Transverse colon (tissue), 4 donors: ENCODE results near the gene KRTAP19-4. TPM values are rescaled to one million over a fixed set of nuclear protein-coding genes. Genes with fewer than 3 reads are reported as not detected.
"Not testable (repeated sequence)": the region's sequence is repeated elsewhere in the genome, so short reads cannot be mapped to it uniquely, and the experiment has no call there.

ENCODE experiments used
- DNase-seq: peaks from one replicate; pipeline ENCODE4 v3.0.0-alpha.2; 2019
- H3K27ac ChIP-seq, 4 donors: fragments of 200-600 bp; sonication (generic); 2 replicates each; pipeline ENCODE4 v1.5.1; 2016 to 2018; ENCODE audit warnings: inconsistent platforms in 4 of 4
- H3K27me3 ChIP-seq: fragments of 200-600 bp; sonication (generic); 2 replicates; pipeline ENCODE4 v1.5.1; 2017; ENCODE audit warnings: inconsistent platforms
- H3K36me3 ChIP-seq, 4 donors: fragments of 200-600 bp; sonication (generic); 2 replicates each; pipeline ENCODE4 v1.5.1; 2017 to 2019; ENCODE audit warnings: inconsistent platforms in 4 of 4
- H3K4me1 ChIP-seq, 4 donors: fragments of 200-600 bp; sonication (generic); 2 replicates each; pipeline ENCODE4 v1.5.1; 2017 to 2020; ENCODE audit warnings: inconsistent platforms in 4 of 4
- H3K4me3 ChIP-seq, 4 donors: fragments of 200-600 bp; sonication (generic); 1 replicate in 1 of 4; 2 replicates in 3 of 4; pipeline versions ENCODE4 v1.5.1 to v1.6.1; 2017 to 2019; ENCODE audit warnings: inconsistent platforms in 4 of 4
- H3K9me3 ChIP-seq, 2 donors: fragments of 200-600 bp; sonication (generic); 2 replicates each; pipeline ENCODE4 v1.5.1; 2017 to 2019; ENCODE audit warnings: inconsistent platforms in 2 of 2
- CTCF ChIP-seq, 5 experiments: fragments of 200-600 bp in 3 of 5; fragments of 450-650 bp in 2 of 5; sonication (generic) in 3 of 5; IDR thresholded peaks; 1 replicate in 2 of 5; 2 replicates in 3 of 5; pipeline ENCODE4 v1.5.1; 2016 to 2017; ENCODE audit warnings: antibody characterized with exemption in 5 of 5, inconsistent platforms in 3 of 5, mild to moderate bottlenecking in 2 of 5, moderate library complexity in 1 of 5
- EP300 ChIP-seq: sonication (generic); formaldehyde crosslinking; IDR thresholded peaks from one replicate; pipeline ENCODE4 v1.6.1; 2017; ENCODE audit warnings: antibody characterized with exemption, low read depth
- POLR2A ChIP-seq: fragments of 450-650 bp; IDR thresholded peaks from one replicate; pipeline ENCODE4 v1.6.1; 2016; ENCODE audit warnings: antibody characterized with exemption, mild to moderate bottlenecking, moderate library complexity
- POLR2AphosphoS5 ChIP-seq, 3 donors: sonication (generic); formaldehyde crosslinking; IDR thresholded peaks; one replicate each; pipeline ENCODE4 v1.6.1; 2016; ENCODE audit warnings: antibody characterized with exemption in 3 of 3
- WGBS, 2 donors: methylation state at CpG; one replicate each; pipeline ENCODE4 v1.1.5; 2018; ENCODE audit warnings: low coverage in 1 of 2; 5-methylcytosine and 5-hydroxymethylcytosine counted together
- in situ Hi-C, 4 donors: fragments of 200-750 bp; cut with MboI; loops; one replicate each; pipeline versions ENCODE4 v1.15.0 to v1.15.1; 2017; ENCODE audit warnings: low sequenced_read_pairs in 3 of 4, low pct_ligation_motif_present in 1 of 4, low pct_unique_long_range_greater_than_20kb in 1 of 4
- intact Hi-C: fragments of 100-400 bp; cut with DNase I; formaldehyde crosslinking; loops from one replicate; pipeline ENCODE4 v1.15.1; 2023; ENCODE audit warnings: low total_unique reads
- total RNA-seq, 4 donors: library from RNA; depleted of rRNA; stranded (reverse); fragments of >200 nt; gene quantifications; one replicate each; pipeline ENCODE4 v1.1.0, GENCODE V29; 2016

The KRTAP19-4 gene
- not detected for total RNA-seq

- Histone ChIP-seq H3K9me3 (no peaks in the 10 kb centered on the region), H3K4me1 (no peaks in the 10 kb centered on the region), H3K4me3 (no peak within 1 kb of the TSS), H3K36me3 (no peaks in the 10 kb centered on the region), H3K27ac (no peak within 1 kb of the TSS), H3K27me3 (no peaks in the 10 kb centered on the region)
- intact Hi-C loops (no loop called here), in situ Hi-C loops (no loop called here)
- no peak for TF ChIP-seq CTCF (IDR thresholded peaks at IDR 0.05)
- TF ChIP-seq POLR2A, result no peak
- no peak for TF ChIP-seq POLR2AphosphoS5 (IDR thresholded peaks at IDR 0.05)
- no peak for TF ChIP-seq EP300
- no peak for DNase-seq
- 63 to 75% methylated on average over 2 to 4 of the region's 4 CpGs for WGBS, 2 donors
These were observed at the start of gene KRTAP19-4 for GRCh38 chr21:30497065-30497464. TSS of gene KRTAP19-4 (minus strand) at chr21:30497165. CDS start at chr21:30497110, 55 bp downstream.

GRCh38 chr21:30541764-30542163 lies 44.8 kb upstream of the KRTAP19-4 start, which contains the start of gene KRTAP19-6:
TSS of gene KRTAP19-6 (minus strand) at chr21:30541864. CDS start at chr21:30541833, 31 bp downstream.
- no peaks in the 10 kb centered on the region for H3K4me1 ChIP-seq
- no peaks in the 10 kb centered on the region for H3K36me3 ChIP-seq
- DNase-seq, result no peak
- peaks cover 4 to 13% of the 10 kb centered on the region in 2 donors for H3K9me3 ChIP-seq
- WGBS, 2 donors, result 78 to 92% methylated on average over 1 of the region's 1 CpG
- TF ChIP-seq POLR2A (no peak), POLR2AphosphoS5 (IDR thresholded peaks at IDR 0.05) (no peak), CTCF (IDR thresholded peaks at IDR 0.05) (no peak), EP300 (no peak)
- intact Hi-C loops, result no loop called here
- H3K4me3 ChIP-seq, result no peak within 1 kb of the TSS
- no peaks in the 10 kb centered on the region for H3K27me3 ChIP-seq
- in situ Hi-C loops, result no loop called here
- no peak within 1 kb of the TSS for H3K27ac ChIP-seq

GRCh38 chr21:30518876-30519275 lies 21.9 kb upstream of the KRTAP19-4 start:
- in situ Hi-C loops, result no loop called here
- no peaks in the 10 kb centered on the region for H3K4me1 ChIP-seq
- DNase-seq, result no peak
- no peaks in the 10 kb centered on the region for H3K36me3 ChIP-seq
- no peak overlapping the region for H3K4me3 ChIP-seq
- peaks cover 0 to 5% of the 10 kb centered on the region in 2 donors for H3K9me3 ChIP-seq
- TF ChIP-seq POLR2A (no peak), EP300 (no peak), POLR2AphosphoS5 (IDR thresholded peaks at IDR 0.05) (no peak), CTCF (IDR thresholded peaks at IDR 0.05) (no peak)
- H3K27me3 ChIP-seq, result no peaks in the 10 kb centered on the region
- H3K27ac ChIP-seq, result no peak overlapping the region
- 86 to 96% methylated on average over 1 of the region's 1 CpG for WGBS, 2 donors
- intact Hi-C loops, result no loop called here

- H3K4me3 ChIP-seq, result no peak overlapping the region
- H3K4me1 ChIP-seq, result no peaks in the 10 kb centered on the region
- H3K27me3 ChIP-seq, result no peaks in the 10 kb centered on the region
- no peaks in the 10 kb centered on the region for H3K36me3 ChIP-seq
- peaks cover 0 to 9% of the 10 kb centered on the region in 2 donors for H3K9me3 ChIP-seq
- WGBS, 2 donors, result 75 to 84% methylated on average over 1 of the region's 1 CpG
- in situ Hi-C loops (no loop called here), intact Hi-C loops (no loop called here)
- no peak for DNase-seq
- no peak overlapping the region for H3K27ac ChIP-seq
- no peak for TF ChIP-seq EP300
- TF ChIP-seq POLR2A, result no peak
- TF ChIP-seq POLR2AphosphoS5 (IDR thresholded peaks at IDR 0.05), result no peak
- TF ChIP-seq CTCF (IDR thresholded peaks at IDR 0.05), result no peak
These were observed 18.7 kb upstream of the KRTAP19-4 start for GRCh38 chr21:30515681-30516080.

GRCh38 chr21:30505621-30506205 lies 8.7 kb upstream of the KRTAP19-4 start:
- H3K27me3 ChIP-seq, H3K4me1 ChIP-seq, in situ Hi-C loops, intact Hi-C loops, DNase-seq, H3K27ac ChIP-seq, H3K9me3 ChIP-seq, H3K4me3 ChIP-seq, H3K36me3 ChIP-seq: not testable (repeated sequence)
- 30 to 35% methylated on average over 4 of the region's 4 CpGs for WGBS, 2 donors
